GM19035 (cell line): ENCODE results near the gene OTULINL.
"Not testable (repeated sequence)": the region's sequence is repeated elsewhere in the genome, so short reads cannot be mapped to it uniquely, and the experiment has no call there.

Experiments
- ATAC-seq: cut with Tn5 transposase; IDR thresholded peaks from one replicate; pipeline ENCODE4 v1.9.1; 2021; ENCODE audit not compliant: unreplicated experiment

Gene OTULINL

GRCh38 chr5:14581106-14581890, at the start of gene OTULINL:
Gene OTULINL, plus strand, starts transcription at chr5:14581792. Its CDS starts 103 bp downstream, at chr5:14581895.
- peak; percentile 98 for ATAC-seq

- no peak for ATAC-seq
These were observed 49.4 kb upstream of the OTULINL start for GRCh38 chr5:14532180-14532579.

- ATAC-seq = no peak
These were observed 46.8 kb upstream of the OTULINL start for GRCh38 chr5:14534773-14535172.

- ATAC-seq = no peak
These were observed 36.3 kb upstream of the OTULINL start for GRCh38 chr5:14545308-14545707.

GRCh38 chr5:14545862-14546261, 35.7 kb upstream of the OTULINL start:
- no peak for ATAC-seq

- no peak for ATAC-seq
These were observed 33.9 kb upstream of the OTULINL start for GRCh38 chr5:14547666-14548065.

- no peak for ATAC-seq
These were observed 30.4 kb upstream of the OTULINL start for GRCh38 chr5:14551211-14551610.

- ATAC-seq = no peak
These were observed 29.6 kb upstream of the OTULINL start for GRCh38 chr5:14552017-14552416.

- ATAC-seq = not testable (repeated sequence)
These were observed 27.3 kb upstream of the OTULINL start for GRCh38 chr5:14554288-14554687.

- ATAC-seq = no peak
These were observed 25.6 kb upstream of the OTULINL start for GRCh38 chr5:14556015-14556414.

GRCh38 chr5:14557203-14557770, 24.3 kb upstream of the OTULINL start:
- no peak for ATAC-seq

GRCh38 chr5:14557791-14558415, 23.7 kb upstream of the OTULINL start:
- no peak for ATAC-seq

GRCh38 chr5:14560091-14560595, 21.4 kb upstream of the OTULINL start:
- ATAC-seq = no peak

- no peak for ATAC-seq
These were observed 19.9 kb upstream of the OTULINL start for GRCh38 chr5:14561741-14562140.

- ATAC-seq = no peak
These were observed 13.3 kb upstream of the OTULINL start for GRCh38 chr5:14568333-14568732.

GRCh38 chr5:14569948-14570691, 11.5 kb upstream of the OTULINL start:
- ATAC-seq = no peak

GRCh38 chr5:14571901-14572300, 9.7 kb upstream of the OTULINL start:
- no peak for ATAC-seq

GRCh38 chr5:14572385-14572784, 9.2 kb upstream of the OTULINL start:
- no peak for ATAC-seq

GRCh38 chr5:14572836-14573235, 8.8 kb upstream of the OTULINL start:
- no peak for ATAC-seq

GRCh38 chr5:14574096-14574495, 7.5 kb upstream of the OTULINL start:
- ATAC-seq = no peak

- ATAC-seq = no peak
These were observed 6.6 kb upstream of the OTULINL start for GRCh38 chr5:14574891-14575508.
